Stimulated activated CD4-positive, alpha-beta T cell treated with anti-CD3 and anti-CD28 coated beads, Interleukin-2, amount 100 ng/mL, for 4 hours (primary cell): ENCODE measurements around the gene ACP2.

Experiments
- DNase-seq: peaks from one replicate; pipeline ENCODE4 v3.0.0-alpha.2; 2020; ENCODE audit warnings: low read depth

ACP2 gene, protein sequence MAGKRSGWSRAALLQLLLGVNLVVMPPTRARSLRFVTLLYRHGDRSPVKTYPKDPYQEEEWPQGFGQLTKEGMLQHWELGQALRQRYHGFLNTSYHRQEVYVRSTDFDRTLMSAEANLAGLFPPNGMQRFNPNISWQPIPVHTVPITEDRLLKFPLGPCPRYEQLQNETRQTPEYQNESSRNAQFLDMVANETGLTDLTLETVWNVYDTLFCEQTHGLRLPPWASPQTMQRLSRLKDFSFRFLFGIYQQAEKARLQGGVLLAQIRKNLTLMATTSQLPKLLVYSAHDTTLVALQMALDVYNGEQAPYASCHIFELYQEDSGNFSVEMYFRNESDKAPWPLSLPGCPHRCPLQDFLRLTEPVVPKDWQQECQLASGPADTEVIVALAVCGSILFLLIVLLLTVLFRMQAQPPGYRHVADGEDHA

DNA sequence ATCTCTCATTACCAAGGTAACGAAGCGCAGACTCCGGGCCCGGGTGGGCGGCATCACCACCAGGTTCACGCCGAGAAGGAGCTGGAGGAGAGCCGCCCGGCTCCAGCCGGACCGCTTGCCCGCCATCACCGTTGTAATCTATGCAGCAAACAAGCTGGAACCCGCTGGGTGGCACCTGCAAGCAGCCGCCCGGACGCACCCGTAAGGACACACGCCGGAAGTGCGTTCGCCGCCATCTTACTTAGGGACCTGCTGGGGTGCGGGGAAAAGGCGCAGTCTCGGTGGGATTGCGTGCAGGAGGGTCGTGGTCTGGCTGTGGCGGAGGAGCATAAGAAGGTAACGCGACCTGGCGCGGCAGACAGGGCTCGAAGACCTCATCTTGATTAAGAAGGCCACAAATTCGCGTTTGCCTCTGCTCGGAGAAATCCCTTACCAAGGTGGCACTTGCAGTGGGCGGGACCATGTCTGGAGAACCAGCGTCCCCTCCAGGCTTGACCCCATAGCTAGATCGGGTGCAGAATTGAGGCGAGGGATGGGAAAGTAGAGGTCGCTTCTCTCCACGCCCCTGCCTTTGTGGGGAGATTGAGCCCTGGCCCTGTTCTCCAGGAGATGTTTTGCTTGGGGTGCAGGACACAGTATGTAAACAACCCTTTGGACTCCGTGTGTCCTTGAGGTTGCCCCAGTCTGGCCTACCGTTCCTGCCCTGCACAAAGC, at the start of gene ACP2:
Gene ACP2 (minus strand): TSS at position 151 of the 714 bp plus-strand sequence. CDS start 25 bp downstream, at position 126.
- DNase-seq = peak; percentile 76

DNA sequence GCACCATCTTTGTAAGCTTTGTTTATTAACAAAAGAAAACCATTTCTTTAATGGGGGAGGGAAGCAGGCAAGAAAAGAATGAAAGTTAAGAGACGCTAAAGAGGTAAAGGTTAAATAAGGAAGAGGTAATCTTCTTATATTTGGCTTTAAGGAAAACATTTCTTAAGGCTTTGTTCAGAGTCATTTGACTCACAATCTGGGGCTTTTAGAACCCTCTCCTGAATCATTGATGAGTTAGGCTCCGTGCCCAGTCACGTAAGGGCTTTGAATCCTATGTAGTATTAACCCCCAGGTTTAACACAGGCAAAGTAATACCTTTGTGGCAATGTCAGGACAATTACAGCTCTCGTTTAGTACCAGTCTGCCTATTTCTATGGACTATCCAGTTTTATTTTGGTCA, 47.4 kb upstream of the ACP2 start:
- no peak for DNase-seq

DNA sequence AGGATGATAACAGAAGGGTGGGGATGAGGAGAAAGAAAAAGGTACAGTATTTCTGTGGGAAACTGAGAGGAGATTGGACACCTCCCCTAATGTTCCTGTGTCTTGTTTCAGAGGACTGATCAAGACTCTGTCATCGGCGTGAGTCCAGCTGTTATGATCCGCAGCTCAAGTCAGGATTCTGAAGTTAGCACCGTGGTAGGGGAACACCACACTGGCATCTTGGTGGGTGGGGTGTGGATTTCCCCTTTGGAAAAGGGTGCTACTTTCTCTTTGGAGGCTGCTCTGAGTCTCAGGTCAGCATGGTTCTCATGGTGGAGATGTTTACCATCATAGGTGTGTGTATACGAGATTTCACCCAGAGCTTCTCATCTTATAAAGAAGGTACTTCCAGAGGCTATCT, 46.8 kb upstream of the ACP2 start:
- DNase-seq = no peak

DNA sequence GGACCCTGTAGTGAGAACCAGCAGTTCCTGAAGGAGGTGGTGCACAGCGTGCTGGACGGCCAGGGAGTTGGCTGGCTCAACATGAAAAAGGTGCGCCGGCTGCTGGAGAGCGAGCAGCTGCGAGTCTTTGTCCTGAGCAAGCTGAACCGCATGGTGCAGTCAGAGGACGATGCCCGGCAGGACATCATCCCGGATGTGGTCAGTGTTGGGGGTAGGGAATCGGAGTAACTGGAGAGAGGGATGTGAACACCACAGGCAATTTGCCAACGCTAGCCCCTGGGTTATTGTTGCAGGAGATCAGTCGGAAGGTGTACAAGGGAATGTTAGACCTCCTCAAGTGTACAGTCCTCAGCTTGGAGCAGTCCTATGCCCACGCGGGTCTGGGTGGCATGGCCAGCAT, 41.2 kb upstream of the ACP2 start:
- DNase-seq = no peak

DNA sequence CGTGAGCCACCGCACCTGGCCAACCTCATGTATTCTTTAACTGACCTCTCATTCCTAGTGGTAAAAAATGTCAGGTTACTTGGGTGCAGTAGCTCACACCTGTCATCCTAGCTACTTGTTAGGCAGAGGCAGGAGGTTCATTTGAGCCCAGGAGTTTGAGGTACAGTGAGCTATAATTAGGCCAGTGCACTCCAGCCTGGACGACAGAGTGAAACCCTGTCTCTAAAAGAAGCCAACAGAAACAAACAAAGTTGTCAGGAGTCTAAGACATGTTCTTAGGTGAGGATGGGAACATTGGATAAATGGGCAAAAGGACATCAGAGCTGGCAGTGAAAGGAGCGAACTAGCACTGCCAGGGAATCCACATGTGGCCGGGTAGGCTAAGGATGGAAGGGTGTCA, 39.5 kb upstream of the ACP2 start:
- no peak for DNase-seq

DNA sequence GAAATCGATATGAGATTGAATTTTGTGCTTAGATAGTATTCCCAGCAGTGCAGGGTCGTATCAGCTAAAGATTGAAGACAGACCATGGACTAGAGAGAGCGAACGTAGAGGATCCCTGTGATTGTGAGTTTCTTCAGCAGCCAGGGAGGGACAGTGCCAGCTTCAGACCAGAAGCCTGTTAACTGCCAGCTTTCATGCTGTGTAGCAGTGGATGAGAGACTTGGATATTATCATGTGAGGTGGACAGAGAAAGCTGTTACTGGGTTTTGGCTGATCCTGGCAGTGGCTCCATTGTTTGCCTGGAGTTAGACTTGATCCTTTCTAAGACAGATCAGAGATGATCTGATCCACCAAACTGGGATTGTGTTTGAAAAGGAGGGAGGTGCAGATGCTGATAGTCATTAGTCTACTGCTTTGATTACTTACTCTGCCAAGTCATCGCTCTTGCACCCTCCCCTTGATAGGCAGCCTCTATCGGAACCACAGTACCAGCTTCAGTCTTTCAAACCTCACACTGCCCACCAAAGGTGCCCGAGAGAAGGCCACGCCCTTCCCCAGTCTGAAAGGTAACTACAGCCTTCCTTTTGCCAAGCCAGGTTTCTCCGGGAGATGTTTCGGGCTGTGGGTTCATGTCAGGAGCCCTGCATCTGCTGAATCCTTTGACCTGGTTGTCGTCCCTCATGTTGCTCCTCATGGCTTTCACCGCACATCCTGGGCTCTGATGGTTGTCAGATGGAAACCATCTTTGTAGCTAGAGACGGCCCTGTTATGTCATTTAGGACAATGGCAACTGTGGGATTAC, 37.6 kb upstream of the ACP2 start:
- DNase-seq = no peak

DNA sequence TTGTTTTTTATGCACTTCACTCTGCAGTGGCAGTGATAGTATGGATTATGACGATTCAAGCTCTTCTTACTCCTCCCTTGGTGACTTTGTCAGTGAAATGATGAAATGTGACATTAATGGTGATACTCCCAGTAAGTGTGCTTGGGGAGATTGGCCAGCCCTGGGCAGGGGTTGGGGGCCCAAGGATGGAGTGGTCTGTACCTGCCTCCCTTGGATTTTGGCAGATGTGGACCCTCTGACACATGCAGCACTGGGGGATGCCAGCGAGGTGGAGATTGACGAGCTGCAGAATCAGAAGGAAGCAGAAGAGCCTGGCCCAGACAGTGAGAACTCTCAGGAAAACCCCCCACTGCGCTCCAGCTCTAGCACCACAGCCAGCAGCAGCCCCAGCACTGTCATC, 35.5 kb upstream of the ACP2 start:
- no peak for DNase-seq

DNA sequence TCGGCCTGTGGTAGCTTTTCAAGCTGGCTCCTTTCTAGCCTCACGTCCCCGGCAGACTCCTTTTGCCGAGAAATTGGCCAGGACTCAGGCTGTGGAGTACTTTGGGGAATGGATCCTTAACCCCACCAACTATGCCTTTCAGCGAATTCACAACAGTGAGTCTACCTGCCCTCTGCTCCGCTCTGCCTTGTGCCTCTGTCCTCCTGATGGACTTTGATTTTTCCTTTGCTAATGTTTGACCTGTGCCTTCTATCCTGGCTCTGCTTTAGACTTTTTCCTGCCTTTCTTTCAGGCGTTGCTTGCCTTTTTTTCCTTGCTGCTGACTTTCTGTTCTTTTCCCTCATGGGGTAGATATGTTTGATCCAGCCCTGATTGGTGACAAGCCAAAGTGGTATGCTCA, 33.8 kb upstream of the ACP2 start:
- DNase-seq = no peak

DNA sequence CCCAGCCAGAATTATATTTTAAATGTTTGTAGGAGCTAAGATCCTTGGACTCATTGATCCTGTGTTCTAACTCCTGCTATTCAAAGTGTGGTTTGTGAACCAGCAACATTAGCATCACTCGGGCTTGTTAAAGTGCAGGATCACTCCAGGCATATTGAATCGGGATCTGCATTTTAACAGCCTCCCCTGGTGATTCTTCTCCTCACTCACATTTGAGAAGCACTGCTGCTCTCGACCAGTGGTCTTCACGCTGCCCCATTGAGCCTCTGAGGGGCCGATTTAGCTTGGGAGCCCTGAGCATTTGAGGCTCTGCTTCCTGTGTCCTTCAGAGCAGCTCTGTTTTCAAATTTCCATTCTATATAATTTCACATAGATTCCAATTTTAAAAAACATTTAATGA, 32.2 kb upstream of the ACP2 start:
- no peak for DNase-seq

DNA sequence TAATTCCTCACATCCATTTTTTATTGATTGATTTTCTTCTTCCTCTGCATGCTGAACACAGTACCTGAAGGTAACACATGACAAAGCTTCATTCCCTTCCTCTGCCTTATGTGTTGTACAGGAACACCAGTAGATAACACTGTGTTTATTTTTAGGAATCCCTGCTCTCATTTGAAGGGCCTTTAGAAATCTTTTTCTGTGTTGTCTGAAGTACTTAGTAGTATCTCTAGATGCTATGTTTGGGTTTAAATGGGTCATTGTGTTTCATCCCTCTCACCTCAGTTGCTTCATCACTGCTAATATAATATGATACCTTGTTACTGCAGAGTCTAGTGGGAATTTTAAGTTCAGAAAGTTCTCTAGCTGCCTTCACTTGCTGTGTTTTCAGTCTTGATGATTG, 31.5 kb upstream of the ACP2 start:
- no peak for DNase-seq

DNA sequence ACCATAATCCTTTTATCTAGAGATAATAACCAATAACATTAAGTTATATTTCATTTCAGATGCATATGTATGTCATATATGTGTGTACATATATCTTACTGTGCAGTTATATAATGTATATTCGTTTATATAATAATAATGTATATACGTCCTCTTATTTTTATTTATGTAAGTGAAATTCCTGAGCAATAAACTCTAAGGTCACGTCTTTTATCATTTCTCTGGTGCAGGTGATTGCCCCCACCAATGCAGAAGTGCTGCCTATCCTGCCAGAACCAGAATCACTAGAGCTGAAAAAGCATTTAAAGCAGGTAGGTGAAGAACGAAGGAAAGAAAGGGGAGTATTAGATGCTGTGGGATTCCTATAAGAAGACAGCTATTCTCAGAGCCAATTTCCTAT, 30.2 kb upstream of the ACP2 start:
- no peak for DNase-seq

DNA sequence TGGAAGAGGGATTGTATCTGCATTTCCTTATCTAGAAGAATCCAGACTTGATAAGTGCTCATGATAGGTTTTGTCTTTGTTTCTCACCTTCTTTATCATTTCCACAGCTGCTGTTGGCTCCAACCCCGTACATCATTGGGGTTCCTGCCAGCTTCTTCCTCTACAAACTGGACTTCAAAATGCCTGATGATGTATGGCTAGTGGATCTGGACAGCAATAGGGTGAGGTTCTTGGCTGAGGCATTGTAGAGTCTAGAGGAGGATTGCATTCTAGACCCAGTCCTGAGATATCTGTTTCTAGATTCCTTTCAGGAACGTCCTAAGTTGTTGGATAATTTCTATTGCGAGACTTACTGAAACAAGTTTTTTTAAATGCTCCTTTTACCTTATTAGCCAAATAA, 29.4 kb upstream of the ACP2 start:
- no peak for DNase-seq

DNA sequence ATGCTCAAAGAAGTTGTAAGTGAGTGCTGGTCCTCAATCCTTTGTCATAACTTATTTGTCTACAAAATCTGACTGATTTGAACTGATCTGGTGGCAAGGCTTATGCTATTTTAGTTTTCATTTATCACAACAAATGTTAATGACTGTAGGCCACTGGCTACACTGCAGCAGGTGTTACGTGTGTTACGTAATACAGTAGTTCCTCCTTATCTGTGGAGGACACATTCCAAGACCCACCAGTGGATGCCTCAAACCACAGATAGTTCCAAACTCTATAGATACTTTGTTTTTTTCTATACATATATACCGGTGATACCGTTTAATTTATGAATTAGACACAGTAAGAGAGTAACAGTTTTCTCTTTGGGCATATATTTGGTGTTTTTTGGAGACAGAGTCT, 28.3 kb upstream of the ACP2 start:
- DNase-seq = no peak

DNA sequence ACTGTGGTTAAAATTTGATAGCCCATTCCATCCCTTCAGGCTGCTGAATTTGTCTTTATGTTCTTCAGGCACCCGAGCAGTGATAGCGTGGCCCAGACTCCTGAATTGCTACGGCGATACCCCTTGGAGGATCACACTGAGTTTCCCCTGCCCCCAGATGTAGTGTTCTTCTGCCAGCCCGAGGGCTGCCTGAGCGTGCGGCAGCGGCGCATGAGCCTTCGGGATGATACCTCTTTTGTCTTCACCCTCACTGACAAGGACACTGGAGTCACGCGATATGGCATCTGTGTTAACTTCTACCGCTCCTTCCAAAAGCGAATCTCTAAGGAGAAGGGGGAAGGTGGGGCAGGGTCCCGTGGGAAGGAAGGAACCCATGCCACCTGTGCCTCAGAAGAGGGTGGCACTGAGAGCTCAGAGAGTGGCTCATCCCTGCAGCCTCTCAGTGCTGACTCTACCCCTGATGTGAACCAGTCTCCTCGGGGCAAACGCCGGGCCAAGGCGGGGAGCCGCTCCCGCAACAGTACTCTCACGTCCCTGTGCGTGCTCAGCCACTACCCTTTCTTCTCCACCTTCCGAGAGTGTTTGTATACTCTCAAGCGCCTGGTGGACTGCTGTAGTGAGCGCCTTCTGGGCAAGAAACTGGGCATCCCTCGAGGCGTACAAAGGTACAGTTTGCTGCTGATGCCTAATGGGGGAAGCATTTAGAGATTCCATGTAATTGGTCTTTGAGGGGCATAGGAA, 26.1 kb upstream of the ACP2 start:
- DNase-seq = no peak

DNA sequence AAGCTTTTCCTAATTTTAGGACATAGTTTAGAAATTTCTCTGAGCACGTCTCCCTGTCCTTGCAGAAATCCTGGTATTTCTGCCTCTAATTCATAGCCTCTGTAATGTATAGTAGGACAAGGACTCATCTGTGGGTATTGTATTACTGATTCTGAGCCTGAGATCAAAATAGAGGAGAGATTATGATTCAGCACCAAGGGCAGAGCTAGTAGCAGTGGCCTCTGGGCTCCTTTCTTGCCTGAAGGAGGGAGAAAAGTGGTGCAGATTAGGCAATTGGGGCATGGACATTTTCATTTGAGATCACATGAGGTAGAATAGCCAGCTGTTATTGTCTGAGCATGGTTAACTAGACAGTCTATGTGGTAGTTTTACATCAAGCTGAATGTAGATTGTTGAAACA, 24.1 kb upstream of the ACP2 start:
- no peak for DNase-seq

DNA sequence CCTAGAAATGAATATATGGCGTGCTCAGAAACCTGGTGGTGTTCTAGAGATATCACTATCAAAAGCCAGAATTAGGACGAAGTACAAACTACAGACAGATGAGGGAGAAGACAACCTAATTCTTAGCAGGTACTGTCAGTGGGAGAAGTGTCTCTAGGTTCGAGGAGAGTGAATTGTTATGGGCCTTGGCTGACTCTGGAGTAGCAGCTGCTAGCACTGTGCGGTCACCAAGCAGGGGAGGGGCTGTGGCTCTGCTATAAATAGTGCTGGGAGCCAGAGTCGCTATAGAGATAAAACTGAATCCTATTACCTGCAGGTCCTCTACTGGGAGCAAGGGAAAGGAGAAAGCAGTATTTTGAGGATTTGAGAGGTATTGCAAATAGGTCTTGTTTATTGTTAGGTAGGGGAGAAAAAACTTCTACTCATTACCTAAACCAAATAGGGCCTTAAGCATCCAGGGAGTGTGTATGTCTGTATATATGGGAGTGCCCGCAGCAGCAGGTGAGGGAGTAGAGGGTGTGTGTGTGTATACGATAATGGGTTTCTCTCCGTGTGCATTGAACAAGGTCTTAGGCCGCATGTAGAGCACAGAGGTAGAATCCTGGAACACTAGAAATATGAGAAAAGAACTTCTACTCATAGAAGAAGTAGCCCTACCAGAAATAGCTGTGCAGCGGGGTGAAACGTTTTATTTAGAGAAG, 23.5 kb upstream of the ACP2 start:
- no peak for DNase-seq

DNA sequence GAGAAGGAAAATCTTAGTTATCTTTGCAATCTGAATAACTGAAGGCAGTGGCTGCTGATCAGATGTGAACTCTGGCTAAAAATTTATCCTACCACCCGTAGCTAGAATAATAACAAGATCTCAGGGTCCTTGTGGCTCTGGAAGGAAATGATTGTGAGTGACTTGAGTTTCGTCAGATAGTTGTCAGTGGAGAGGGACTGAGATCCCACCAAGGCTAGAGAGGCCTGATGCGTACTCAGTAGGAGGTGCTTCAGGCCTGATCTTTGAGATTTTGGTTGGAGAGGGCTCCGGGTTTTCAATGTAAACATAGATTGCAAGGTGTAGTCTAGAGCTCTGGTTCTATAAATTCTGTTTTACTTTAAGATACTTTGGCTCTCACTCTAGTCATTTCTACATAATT, 22.7 kb upstream of the ACP2 start:
- DNase-seq = no peak

DNA sequence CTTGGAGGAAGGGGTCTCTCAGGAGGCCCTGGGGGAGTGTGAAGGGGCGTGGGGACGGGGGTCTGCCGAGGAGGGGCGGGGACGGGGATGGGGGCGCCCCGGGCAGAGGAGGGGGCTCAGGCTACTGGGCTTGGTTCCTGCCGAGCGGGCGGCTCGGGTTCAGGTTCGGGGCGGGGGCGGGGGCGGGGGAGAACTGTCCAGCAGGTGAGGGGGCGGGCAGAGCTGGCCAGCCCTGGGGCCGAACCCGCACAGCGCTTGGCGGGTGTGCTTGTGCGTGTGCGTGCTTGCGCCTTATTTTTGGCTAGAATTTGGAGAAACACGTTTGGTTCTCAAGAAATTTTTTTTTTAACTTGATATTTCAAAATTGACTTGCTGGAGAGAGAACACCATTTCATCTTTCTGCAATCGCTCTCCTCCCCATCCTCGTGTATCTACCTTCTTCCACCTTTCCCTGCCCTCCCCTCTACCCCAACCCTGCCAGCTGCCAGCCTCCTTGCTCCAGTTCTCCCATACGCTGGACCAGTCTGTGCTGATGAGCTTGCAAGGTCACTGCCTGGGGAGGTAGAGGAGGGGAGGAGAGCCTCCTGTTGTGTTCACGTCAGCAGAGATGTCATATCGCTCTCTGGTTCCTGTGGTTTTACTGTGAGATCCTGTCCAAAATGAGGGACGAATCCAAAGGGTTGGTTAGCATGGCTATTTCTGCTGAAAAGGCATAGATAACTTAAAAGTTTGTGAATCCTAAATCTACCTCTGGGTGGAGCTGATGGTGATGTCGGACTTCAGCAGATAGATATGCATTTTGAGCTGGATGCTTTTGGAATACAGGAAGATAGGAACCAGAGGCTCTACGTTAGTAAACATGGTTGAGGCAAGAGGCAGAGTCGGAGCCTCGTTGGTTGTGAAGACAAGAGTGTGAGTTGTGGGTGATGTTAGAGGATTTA, 22.0 kb upstream of the ACP2 start:
- DNase-seq = no peak

DNA sequence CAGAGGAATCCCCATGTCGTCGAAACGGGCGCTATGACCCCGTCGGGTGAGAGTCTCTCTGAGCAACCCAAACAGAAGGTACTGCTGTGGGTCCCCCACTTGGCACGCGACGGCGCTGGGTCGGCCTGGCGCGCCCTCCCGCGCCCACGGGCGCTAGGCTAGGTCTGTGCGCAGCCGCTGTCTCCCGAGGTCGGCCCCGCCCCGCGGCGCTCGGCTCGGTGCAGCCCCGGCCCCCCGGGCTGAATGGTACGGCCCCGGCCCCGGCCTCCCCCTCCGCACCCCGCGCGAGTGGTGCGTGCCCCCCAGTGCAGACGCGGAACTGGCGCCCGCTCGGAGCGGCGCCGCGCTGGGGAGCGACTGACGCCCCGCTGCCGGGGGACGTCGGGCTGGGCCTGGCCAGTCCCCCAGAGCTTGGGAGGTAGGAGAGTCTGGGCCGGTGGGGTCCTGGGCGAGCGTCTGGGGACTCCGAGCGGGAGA, 21.3 kb upstream of the ACP2 start, which contains the start of gene MADD:
Gene MADD (plus strand): TSS at position 305 of the 477 bp plus-strand sequence.
- DNase-seq = peak; percentile 87
